HG03378 (cell line): ENCODE data around the gene WFDC1.

Source experiments
- ATAC-seq: cut with Tn5 transposase; IDR thresholded peaks from one replicate; pipeline ENCODE4 v1.9.1; 2021; ENCODE audit warnings: mild to moderate bottlenecking, moderate library complexity; ENCODE audit not compliant: unreplicated experiment

Gene WFDC1

DNA sequence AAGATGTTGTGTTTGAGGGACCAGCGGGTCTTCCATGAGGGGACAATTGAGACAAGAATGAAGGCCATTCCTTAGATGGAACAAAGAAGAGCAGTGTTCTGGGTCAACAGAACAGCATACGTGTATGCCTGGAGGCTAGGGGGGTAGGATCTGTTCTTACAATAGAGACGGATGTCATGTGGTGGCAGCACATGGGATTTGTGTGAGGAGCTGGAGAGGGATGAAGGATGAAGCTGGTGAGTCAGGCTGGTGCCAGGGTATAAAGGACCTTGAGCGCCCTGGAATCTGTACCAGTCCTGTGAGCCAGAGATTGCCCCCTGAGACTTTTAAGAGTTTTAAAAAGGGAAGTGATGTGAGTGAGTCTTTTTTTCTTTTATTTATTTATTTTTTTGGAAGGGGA, 22.8 kb upstream of the WFDC1 start:
- no peak for ATAC-seq

DNA sequence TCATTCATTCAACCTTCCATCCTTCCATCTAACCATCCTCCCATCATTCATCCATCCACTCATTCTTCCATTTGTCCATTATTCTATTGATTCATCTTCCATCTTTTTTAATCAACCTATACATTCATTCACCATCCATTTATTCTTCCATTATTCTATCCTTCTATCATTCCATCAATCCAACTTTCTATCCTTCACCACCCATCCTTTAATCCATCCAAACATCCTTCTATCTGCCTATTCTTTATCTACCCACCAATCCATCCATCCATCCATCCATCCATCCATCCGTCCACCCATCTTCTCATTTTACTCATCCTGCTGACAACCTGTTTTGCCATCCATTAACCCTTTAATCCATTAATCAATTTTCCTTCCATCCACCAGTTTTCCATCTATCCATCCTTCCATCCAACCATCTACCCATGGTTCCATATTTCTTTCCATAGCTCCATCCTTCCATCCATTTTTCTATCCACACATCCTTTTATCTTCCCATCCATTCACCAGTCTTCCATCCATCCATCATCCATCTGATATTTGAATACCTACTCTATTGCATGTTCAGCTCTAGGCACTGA, 21.8 kb upstream of the WFDC1 start:
- no peak for ATAC-seq

DNA sequence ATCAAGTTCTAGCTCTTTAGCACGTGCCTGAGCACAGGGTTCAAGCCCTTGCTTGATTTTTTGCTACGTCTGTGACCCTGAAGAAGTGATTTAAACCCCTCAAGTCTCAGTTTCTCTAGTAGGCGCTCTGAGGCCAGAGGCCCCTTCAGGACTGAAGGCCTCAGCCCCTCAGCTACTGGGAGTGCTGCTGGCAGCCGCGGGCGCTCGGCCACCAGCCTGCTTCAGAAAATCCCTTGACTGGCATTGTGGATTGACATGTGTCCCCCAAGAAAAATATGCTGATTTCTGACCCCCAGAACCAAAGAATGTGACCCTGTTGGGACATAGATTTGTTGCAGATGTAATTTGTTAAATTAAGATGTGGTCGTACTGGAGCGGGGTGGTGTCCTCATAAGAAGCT, 20.2 kb upstream of the WFDC1 start:
- ATAC-seq, result no peak

DNA sequence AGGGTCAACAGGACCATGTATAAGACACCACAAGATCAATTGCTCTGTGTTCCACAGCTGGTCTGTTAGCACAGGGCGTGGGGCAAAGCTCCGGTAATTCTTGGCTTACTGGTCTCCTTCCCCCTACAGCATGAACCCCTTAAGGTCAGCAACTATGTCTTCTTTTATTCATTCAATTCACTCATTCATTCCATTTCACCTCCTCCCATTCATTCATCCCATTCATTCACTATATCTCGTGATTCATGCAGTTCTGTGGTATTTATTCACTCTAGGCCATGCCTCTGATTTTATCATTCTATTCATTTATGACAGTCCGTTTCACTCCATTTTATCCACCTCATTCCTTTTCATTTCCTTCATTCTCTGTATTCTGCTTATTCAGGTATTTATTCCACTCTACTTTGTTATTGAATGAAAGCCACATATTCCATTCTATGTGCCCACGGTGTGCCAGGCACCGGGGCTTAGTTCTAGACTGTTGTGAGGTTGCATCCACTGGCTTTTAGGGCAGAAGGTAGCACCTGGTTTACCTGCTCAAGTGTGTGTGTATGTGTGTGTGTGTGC, 19.0 kb upstream of the WFDC1 start:
- no peak for ATAC-seq

DNA sequence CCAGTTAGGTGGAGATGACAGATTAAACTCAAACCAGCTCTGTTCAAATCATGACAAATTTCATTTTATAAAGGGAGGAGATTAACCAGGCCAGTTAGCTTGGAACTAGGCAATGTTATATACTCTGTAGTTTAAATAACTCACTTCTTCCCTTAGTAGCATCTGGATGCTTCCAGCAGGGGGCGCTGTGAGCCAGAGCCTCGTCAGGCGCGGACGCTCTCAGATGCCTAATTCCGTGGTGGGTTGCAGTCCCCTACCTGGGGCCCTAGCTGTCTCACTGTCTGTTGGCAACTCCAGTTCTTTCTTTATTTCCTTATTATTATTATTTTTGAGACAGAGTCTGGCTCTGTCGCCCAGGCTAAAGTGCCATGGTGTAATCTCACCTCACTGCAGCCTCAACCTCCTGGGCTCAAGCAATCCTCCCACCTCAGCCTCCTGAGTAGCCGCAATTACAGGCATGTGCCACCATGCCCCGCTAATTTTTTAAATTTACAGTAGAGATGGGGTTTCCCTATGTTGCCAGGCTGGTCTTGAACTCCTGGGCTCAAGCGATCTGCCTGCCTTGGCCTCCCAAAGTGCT, 17.3 kb upstream of the WFDC1 start:
- ATAC-seq, result no peak

DNA sequence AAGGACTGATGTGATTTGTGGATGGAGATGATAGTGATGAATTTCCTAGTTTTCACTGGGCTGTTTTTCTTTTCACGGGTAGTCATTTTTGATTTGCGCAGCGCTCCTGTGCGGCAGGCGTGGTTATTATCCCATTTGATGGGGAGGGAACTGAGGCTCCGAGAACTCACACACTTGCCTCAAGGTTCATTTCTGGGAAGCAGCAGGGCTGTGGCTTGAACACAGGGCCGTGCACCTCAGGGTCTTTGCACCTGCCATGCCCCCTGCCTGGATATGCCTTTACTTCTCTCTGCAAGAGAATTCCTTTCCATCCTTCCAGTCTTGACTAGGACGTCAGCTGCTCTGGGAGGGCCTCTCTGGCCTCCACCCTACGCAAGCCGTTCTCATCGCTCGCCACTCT, 16.3 kb upstream of the WFDC1 start:
- ATAC-seq, result no peak

DNA sequence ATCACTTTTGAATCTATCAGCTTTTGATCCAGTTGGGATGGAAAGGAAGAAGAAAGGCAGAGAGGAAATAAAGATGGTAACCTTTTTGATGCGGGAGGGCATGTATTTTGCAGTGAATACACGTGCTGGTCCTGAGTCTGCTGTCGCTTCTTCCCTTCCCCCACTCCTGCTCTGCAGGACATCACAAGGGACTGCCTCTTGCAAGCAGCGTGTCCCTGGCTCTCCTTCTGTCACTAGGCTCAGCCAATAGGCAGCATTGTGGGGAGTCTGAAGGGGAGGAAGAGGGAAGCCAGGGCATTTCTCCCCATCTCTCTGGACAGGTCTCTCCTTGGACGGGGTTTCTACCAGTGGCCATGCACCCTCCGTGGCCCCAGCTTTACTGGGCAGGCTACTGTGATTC, 15.7 kb upstream of the WFDC1 start:
- no peak for ATAC-seq

DNA sequence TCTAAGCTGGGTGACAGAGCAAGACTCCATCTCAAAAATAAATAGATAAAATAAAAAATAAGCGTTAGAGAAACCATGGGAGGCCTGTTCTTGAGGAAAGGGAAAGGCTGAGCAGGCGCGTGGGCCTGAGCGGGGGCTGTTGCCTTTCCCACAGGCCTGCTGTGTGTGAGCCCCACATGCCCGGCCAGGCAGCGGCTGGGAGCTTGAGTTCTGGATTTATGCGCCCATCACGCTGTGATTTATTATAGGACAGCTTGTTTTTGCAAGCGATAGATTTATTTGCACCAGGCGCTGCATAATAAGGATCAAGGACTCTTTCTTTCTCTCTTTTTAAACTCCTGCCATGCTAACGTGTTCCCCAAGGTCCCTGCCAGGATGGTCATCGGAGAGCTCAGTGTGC, 14.8 kb upstream of the WFDC1 start:
- no peak for ATAC-seq

DNA sequence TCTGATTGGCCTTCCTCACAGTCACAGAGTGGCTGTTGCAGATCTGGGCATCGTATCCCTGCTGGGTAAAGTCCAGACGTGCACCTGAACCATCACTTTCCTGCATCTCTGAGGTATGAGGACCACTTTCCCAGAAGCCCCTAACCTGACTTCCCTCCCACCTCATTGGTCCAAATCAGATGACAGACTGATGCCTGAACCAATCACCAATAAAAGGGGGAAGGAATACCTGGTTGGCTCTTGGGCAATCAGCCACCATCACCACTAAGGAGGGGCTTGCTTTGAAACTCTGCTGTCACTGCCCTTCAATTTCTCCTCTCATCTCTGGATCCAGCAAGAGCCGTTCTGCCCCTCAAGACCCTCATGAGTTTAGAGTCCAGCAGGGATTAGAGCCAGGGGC, 13.6 kb upstream of the WFDC1 start:
- ATAC-seq, result no peak

DNA sequence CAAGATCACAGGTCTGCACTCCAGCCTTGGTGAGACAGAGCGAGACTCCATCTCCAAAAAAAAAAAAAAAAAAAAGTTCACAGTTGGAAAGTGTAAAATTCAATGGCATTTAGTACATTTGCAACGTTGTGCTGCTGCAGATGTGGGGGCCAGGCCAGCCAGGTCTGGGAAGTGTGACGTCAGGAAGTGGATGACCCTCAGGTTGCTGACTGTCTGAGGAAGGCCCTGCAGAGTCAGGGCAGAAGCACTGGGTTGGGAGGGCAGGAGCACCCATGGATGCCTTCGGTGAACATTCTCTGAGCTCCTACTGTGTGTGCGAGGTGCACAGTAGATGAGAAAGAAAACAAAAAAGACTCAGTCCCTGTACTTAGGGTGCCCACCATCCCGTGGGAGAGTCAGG, 12.1 kb upstream of the WFDC1 start:
- no peak for ATAC-seq

DNA sequence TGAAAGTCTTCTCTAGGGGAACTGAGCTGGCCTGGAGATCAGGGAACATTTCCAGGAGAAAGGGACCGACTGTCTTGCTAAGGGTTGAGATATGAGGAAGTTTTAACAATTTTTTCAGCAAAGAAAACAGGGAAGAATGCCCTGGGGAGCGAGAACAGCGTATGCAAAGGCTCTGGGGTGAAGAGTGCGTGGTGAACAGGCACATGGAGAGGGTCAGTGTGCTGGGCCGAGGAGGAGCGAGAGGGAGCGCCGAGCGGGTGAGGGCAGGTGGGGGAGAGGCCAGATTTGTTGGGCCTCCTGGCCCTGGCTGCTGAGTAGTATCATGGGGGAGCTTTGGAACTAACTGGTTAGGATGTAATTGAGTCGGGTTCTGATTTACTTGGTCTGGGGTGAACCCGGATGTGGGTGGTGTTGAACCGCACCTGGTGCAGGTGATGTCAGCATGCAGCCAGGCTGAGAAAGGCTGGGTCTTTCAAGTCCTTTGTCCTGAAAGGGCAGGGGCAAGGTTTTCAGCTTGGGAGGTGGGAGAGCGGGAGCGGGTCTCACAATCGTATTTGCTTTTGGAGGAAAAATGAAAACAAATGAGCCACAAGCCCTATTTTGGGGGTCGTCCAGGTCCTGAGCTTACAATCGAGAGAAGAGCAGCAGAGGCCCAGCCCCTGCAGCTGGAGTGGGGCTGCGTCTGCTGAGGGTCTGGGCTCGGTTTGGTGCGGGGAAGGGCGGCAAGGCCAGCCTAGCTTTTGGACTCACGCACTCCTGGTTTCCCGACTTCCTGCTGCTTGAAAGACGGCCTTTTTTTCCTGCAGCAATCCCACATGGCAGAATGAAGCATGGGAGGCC, 11.1 kb upstream of the WFDC1 start:
- no peak for ATAC-seq

DNA sequence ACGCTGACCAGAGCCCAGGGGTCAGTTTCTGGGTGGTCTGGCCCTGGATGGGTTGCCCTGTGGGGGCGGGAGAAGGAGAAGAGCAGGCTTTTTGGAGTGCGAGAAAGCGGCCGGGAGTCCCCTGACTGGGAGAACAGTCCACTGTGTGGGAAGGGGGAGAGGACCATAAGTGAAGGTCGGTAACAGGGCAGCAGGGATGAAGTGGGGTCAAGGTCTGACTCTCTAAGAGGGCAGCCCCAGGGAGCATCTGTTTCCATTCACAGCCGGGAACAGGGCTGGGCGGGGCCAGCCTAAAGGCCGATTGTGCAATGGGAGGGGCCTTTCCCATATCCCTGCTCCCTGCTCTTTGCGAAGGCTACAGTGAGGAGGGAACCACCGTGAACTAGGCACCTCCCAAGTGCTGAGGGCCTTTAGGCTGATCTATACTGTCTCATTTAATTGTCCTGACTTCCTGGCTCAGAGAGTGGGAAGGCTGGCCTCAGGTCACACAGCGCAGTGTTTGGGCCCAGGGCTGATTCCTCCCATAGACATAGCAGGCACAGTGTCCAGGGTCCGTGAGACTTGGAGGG, 10.4 kb upstream of the WFDC1 start:
- no peak for ATAC-seq

DNA sequence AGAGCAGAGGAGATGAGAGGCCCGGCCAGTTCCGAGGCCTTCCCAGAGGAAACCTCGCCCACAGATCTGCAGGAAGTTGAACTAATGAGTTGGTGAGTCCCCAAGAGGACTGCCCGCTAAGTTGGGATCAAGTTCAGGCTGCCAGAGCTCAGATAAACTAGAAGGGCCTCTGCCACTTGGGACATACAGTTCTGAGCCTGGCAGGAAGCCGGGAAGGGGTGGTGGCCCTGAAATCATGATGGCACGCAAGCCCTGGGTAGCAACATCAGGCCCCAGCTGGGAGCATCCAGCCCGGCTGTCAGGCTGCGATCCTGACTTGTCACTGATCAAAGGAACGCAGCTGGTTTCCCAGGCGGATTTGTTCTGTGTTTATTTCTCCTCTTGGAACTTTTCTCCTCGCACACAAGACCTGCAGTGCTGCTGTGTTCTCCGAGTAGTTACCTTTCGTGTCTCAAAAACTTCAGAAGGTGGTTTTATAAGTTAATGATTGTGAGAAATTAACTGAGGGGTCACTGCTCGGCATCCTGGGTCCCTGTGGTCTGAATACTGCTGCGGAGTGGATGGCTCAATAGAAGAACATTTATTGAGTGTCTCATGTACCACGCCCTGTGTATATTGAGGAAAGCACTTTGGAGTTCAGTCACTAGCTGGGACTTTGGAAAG, 8.0 kb upstream of the WFDC1 start:
- no peak for ATAC-seq

DNA sequence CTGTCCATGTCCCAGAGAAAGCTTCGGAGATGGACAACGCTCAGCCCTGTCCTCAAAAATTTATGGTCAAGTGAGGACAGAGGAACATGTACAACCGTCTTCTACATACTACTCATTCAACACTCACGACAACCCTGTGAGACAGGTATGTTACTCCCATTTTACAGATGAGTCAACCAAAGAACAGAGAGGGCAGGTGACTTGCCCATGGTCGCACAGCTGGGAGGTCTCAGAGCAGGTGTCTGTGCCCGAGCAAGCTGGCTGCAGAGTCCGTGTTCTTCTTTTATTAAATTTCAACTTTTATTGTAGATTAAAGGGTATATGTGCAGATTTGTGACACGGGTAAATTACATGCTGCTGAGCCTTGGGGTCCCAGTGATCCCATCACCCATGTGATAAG, 5.8 kb upstream of the WFDC1 start:
- no peak for ATAC-seq

DNA sequence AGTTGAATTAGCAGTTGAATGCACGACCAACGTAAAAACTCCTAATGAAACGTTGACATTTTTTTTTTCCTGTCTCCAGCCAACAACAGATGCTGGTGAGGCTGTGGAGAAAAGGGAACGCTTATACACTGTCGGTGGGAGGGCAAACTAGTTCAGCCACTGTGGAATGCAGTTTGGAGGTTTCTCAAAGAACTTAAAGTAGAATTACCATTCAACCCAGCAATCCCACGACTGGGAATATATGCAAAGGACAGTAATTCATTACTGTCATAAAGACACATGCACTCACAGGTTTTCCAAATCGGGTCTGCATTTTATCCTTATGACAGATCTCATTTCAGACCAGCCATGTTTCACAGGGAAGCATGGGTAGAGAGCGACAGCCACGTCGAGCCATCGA, 3.5 kb upstream of the WFDC1 start:
- no peak for ATAC-seq

DNA sequence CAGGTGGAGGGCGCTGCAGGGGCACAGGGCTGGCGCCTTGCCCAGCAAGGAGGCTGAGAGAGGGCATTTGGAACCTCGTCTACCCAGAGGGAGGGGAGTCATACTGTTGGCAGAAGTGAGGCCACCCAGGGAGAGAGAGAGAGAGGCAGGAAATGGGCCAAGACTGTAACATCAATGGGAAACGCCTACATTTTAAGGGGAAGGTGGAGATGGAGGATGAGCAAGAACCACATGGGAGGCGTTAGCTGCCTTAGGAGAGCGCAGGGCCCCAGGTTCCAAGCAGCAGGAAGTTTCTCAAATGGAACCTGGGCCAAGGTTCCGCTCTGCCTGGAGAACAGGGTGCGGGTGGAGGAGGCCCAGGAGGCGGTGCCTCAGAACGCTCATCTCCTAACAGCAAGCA, 2.7 kb upstream of the WFDC1 start:
- ATAC-seq, result no peak

DNA sequence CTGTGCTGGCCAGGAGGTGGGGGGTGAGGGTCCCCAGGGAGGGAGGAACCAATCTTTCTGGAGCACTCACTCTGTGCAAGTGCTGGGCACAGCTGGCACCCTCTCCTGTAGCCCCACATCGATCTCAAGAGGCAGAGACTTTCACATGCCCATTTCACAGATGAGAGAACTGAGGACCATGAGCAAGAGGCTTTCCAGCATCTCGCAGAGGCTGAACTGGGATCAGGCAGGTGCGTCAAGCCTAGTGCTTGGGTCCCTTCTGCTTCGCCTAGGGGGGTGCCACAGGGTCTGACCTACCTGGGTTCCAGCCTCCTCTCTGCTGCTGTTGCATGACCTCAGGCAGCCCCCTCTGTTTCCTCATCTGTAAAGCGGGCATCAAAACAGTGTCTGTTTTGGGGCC, 1.3 kb upstream of the WFDC1 start:
- no peak for ATAC-seq

DNA sequence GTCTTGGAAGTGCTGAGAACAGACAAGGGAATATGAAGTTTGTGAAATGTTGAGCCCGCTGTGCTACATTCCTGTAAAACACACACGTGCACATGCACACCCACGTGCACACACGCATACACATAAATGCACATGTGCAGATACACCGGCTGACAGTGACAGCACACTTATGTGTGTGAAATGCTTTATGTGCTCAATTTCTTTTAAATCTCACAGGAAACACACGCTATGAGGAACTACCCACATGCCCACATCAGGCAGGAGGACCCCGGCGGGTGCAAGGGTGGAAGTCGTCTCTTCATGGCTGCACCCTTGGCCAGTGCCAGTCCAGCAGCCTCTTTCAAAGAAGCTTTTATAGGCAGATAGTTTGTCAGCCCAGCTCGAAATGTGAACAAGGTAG, 561 bp upstream of the WFDC1 start:
- no peak for ATAC-seq

DNA sequence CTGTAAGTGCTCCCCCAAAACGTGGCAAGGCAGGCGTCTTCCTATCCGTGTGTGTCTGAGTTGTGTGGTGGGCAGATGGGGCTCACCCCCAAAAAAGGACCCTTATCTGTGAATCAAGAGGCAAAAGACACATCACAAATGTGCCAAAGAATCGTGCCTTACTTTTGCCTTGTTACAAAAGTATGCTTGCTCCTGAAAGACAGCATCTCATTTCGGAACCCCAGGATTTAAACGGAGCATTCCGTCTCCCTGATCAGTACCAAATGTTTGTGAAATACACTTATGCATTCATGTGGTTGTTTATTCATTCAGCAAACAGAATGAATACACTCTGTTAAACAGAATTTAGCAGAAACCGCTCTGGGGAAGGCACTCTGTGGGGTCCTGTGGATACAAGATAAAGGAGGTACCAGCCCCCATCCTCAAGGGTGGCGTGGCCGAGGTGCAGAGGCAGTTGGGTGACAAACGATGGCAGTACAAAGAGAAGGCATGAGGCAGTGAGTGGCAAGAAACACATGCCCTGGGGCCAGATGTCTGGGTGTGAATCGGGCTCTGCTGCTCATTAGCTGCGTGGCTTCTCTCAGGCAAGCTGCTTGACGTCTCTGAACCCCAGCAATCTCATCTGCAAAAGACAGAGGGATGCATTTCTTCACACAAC, 654 bp downstream of the WFDC1 start:
- no peak for ATAC-seq

DNA sequence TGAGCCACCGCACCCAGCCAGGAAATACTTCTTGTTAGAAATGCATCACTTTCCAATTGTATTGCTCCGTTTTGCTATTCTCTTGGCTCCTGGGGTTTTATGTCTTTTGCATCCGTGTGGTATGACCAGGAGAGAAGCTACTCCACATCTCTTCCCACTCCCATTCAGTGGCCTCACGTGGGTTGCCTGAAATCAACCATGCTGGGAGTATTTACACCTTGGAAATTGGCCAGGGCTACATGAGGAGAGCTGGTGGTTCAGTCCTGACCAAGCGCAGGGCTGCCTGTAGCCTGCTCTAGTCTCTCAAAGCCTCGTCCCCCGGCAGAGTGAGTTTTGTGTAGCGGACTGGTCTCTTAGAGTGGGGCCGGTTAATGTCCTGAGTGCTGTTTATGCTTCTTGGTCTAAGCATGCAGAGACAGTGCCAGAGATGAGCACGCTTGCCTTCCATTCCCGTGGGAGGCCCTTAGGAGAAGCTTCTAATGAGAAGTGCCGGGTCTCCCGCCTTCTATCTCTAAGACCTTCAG, 3.8 kb downstream of the WFDC1 start:
- no peak for ATAC-seq
